RWPE2 (cell line): ENCODE measurements around the gene DNAJB6.
A peak's percentile ranks its signal among the peaks of the same experiment; 100 is the strongest.

ENCODE experiments used
- ATAC-seq: fragments of 200-7000 bp; cut with Tn5 transposase; 3 replicates; pipeline ENCODE4 v1.9.1; 2021; ENCODE audit warnings: low read depth
- DNase-seq: peaks from one replicate; pipeline ENCODE4 v3.0.0-alpha.2; 2020; ENCODE audit warnings: low spot score
- H3K27ac ChIP-seq: fragments of 450-650 bp; 2 replicates; pipeline ENCODE4 v1.5.1; 2017; ENCODE audit warnings: mild to moderate bottlenecking; ENCODE audit not compliant: poor library complexity, severe bottlenecking
- H3K27me3 ChIP-seq: fragments of 250-450 bp; sonication (Bioruptor Pico); 2 replicates; pipeline ENCODE4 v1.5.1; 2021; ENCODE audit warnings: mild to moderate bottlenecking, moderate library complexity; ENCODE audit not compliant: insufficient read depth, poor library complexity, severe bottlenecking
- H3K36me3 ChIP-seq: fragments of 250-450 bp; sonication (Bioruptor Pico); 2 replicates; pipeline ENCODE4 v1.5.1; 2020; ENCODE audit warnings: low read depth, mild to moderate bottlenecking, moderate library complexity
- H3K4me1 ChIP-seq: fragments of 250-450 bp; sonication (Bioruptor Pico); 2 replicates; pipeline ENCODE4 v1.5.1; 2021; ENCODE audit warnings: mild to moderate bottlenecking, moderate library complexity; ENCODE audit not compliant: insufficient read depth, poor library complexity, severe bottlenecking
- H3K4me3 ChIP-seq: fragments of 250-450 bp; sonication (Bioruptor Pico); 2 replicates; pipeline ENCODE4 v1.5.1; 2021; ENCODE audit warnings: mild to moderate bottlenecking, moderate library complexity; ENCODE audit not compliant: severe bottlenecking
- H3K9me3 ChIP-seq: fragments of 250-450 bp; sonication (Bioruptor Pico); 2 replicates; pipeline ENCODE4 v1.5.1; 2021; ENCODE audit warnings: mild to moderate bottlenecking, moderate library complexity; ENCODE audit not compliant: severe bottlenecking
- TF ChIP-seq, protein P1 (sequence below): fragments of 450-650 bp; IDR thresholded peaks from one replicate; pipeline ENCODE4 v1.5.1; 2017; ENCODE audit warnings: mild to moderate bottlenecking, moderate library complexity; ENCODE audit not compliant: poor library complexity, severe bottlenecking

The DNAJB6 gene

DNA sequence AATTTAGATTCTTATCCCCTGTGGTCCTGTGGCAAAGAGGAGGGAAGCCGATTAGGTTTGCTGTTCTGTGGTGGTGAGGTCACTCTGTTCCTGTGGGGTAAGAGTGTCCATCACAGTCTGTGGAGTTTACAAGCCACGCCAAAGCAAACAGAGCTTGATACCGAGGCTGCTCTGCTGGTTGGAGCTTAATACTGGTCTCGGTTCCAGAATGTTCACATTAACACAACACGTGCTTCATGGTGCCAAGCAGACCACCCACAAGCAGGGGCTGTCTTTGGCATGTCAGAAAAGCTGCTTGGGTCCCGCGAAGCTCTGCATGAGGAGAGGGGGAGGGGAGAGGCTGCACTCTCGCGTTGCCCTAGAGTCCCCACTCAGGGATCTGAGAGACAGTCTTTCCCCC is 47.5 kb downstream of the DNAJB6 start:
- no peak overlapping the region for H3K27ac ChIP-seq
- peaks cover 82% of the 10 kb centered on the region for H3K36me3 ChIP-seq
- H3K4me3 ChIP-seq, result no peak overlapping the region
- H3K4me1 ChIP-seq, result peaks cover 6% of the 10 kb centered on the region
- TF ChIP-seq, protein P1, sequence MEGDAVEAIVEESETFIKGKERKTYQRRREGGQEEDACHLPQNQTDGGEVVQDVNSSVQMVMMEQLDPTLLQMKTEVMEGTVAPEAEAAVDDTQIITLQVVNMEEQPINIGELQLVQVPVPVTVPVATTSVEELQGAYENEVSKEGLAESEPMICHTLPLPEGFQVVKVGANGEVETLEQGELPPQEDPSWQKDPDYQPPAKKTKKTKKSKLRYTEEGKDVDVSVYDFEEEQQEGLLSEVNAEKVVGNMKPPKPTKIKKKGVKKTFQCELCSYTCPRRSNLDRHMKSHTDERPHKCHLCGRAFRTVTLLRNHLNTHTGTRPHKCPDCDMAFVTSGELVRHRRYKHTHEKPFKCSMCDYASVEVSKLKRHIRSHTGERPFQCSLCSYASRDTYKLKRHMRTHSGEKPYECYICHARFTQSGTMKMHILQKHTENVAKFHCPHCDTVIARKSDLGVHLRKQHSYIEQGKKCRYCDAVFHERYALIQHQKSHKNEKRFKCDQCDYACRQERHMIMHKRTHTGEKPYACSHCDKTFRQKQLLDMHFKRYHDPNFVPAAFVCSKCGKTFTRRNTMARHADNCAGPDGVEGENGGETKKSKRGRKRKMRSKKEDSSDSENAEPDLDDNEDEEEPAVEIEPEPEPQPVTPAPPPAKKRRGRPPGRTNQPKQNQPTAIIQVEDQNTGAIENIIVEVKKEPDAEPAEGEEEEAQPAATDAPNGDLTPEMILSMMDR, result no peak
- no peaks in the 10 kb centered on the region for H3K27me3 ChIP-seq
- ATAC-seq (peak; percentile 27; the same call in 1 of the 3 replicates), DNase-seq (no peak)
- H3K9me3 ChIP-seq, result no peaks in the 10 kb centered on the region

DNA sequence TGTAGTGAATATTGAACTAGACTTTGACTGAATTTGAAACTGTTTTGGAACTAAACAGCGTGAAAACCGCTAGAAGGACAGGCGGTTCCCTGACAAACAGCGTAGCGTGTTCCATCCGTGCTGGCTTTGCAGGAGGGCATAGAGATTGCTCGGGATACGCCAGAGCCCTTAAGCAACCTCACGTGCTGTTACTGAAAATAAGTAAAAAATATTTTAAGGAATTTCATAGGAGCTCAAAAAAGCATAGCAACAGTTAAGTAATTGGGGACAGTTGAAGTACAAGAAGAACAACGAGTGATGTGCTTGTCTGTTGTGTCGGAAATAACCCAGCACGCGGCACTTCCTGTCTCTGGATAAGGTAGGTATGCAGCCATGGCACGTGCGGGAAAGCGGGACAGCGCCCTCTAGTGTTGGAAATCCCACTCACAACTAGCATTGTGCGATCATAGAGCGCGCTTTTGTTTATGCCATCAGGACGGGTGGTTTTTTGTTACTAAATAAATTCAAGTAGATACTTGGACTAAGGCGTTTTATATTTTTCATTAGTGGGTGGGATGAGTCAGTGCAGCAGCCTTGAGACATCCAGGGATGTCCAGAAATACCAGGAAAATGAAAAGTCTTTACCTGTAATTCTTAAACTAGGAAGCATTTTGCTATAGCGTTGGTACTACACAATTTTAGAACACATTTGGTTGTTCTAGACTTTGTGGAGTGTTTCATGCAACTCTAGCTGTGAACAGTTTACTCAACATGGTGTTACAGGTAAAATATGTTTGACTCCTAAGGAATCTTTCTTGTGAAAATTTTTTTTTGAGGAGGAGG is 50.4 kb downstream of the DNAJB6 start:
- Histone ChIP-seq H3K4me3 (no peak overlapping the region), H3K4me1 (peaks cover 6% of the 10 kb centered on the region), H3K27me3 (no peaks in the 10 kb centered on the region), H3K36me3 (peaks cover 87% of the 10 kb centered on the region), H3K9me3 (no peaks in the 10 kb centered on the region), H3K27ac (peak overlapping the region; percentile 13)
- ATAC-seq (peak; percentile 88), DNase-seq (no peak)
- TF ChIP-seq, protein P1, result peak; percentile 96

DNA sequence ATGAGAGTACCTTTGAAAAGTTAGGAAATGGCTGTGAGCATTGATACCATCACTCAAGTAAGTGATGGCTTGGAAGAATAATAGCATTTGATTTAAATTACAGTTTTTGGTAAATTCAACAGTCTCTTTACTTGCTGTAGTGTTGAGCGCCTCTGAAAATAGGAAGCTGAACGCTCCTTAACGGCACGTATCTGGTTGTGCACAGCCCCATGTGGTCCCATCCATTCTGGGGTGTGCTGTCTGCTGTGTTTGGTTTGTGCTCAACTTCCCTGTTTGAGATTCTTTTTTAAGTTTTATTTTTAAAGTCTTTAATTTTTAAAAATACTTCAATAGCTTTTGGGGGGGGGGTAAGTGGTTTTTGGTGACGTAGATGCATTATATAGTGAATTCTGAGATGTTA is 51.5 kb downstream of the DNAJB6 start:
- TF ChIP-seq, protein P1, result no peak
- Histone ChIP-seq H3K36me3 (peaks cover 85% of the 10 kb centered on the region), H3K27ac (no peak overlapping the region), H3K9me3 (no peaks in the 10 kb centered on the region), H3K4me3 (no peak overlapping the region), H3K4me1 (peaks cover 6% of the 10 kb centered on the region), H3K27me3 (no peaks in the 10 kb centered on the region)
- ATAC-seq (no peak), DNase-seq (no peak)

DNA sequence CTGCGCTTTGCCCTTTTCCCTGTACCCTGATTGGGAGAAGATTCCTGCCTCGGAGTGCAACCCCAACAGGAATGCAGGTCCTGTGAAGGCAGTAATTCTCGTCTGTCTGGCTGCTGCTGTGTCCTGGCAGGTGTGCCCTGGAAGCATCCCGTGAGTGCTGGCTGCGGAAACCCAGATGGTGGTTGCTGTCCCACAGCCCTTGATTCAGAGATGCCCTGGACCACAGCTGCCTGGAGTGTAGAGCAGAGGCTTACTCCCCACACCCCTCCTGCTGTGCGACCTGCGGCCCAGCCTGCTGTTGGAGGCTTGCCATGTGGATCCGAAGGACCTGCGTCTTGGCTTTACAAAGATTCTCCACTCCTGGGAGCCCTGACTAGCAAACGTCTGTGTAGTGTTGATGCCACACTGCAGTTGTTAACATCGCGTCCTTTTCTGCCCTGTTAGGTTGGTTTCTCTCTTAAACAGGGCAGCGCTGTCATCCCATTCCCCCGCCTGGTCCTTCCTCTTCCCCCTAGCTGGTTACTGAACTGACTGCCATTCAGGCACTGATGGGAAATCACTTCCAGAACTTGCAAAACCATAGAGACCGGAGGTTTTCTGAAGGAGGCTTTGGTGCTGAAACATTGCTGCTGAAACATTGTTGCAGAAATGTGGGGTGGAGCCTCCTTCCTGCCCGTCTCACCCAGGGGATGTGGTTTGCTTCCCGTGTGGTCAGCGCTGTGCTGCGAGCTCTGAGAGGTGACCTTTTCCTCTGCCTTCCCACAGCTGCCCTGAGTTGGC is 53.3 kb downstream of the DNAJB6 start:
- ATAC-seq, result no peak

More for the DNA sequence above, 53.3 kb downstream of the DNAJB6 start:
- TF ChIP-seq, protein P1, result no peak
- no peak overlapping the region for H3K4me3 ChIP-seq
- H3K27me3 ChIP-seq, result no peaks in the 10 kb centered on the region
- peaks cover 70% of the 10 kb centered on the region for H3K36me3 ChIP-seq
- peaks cover 6% of the 10 kb centered on the region for H3K4me1 ChIP-seq
- no peaks in the 10 kb centered on the region for H3K9me3 ChIP-seq
- DNase-seq, result no peak
- no peak overlapping the region for H3K27ac ChIP-seq
